Suprapubic skin (tissue), 4 donors: Measurements from ENCODE around the gene LGALS9C. TPM values are rescaled to one million over a fixed set of nuclear protein-coding genes. Genes with fewer than 3 reads are reported as not detected.
"Not testable (repeated sequence)": the region's sequence is repeated elsewhere in the genome, so short reads cannot be mapped to it uniquely, and the experiment has no call there.

Experiments used
- DNase-seq, 2 donors: peaks; one replicate each; pipeline ENCODE4 v3.0.0-alpha.2; 2019; ENCODE audit warnings: low spot score in 2 of 2
- H3K27ac ChIP-seq: fragments of 200-600 bp; sonication (generic); one replicate; pipeline ENCODE4 v1.5.1; 2019
- H3K27me3 ChIP-seq: fragments of 200-600 bp; sonication (generic); one replicate; pipeline ENCODE4 v1.5.1; 2019
- H3K36me3 ChIP-seq: fragments of 200-600 bp; sonication (generic); one replicate; pipeline ENCODE4 v1.5.1; 2019
- H3K4me1 ChIP-seq: fragments of 200-600 bp; sonication (generic); one replicate; pipeline ENCODE4 v1.5.1; 2019
- H3K4me3 ChIP-seq: fragments of 200-600 bp; sonication (generic); one replicate; pipeline ENCODE4 v1.5.1; 2019; ENCODE audit warnings: mild to moderate bottlenecking
- H3K9me3 ChIP-seq: fragments of 200-600 bp; sonication (generic); one replicate; pipeline ENCODE4 v1.5.1; 2019
- WGBS: methylation state at CpG from one replicate; pipeline ENCODE4 v1.1.5; 2018; 5-methylcytosine and 5-hydroxymethylcytosine counted together
- total RNA-seq, 4 donors: library from RNA; depleted of rRNA; stranded (reverse); fragments of >200 nt; gene quantifications; one replicate each; pipeline ENCODE4 v1.1.0, GENCODE V29; 2016

LGALS9C gene
- total RNA-seq, 4 donors from 2014 or later, result 0.25 TPM; not detected in 3

DNA sequence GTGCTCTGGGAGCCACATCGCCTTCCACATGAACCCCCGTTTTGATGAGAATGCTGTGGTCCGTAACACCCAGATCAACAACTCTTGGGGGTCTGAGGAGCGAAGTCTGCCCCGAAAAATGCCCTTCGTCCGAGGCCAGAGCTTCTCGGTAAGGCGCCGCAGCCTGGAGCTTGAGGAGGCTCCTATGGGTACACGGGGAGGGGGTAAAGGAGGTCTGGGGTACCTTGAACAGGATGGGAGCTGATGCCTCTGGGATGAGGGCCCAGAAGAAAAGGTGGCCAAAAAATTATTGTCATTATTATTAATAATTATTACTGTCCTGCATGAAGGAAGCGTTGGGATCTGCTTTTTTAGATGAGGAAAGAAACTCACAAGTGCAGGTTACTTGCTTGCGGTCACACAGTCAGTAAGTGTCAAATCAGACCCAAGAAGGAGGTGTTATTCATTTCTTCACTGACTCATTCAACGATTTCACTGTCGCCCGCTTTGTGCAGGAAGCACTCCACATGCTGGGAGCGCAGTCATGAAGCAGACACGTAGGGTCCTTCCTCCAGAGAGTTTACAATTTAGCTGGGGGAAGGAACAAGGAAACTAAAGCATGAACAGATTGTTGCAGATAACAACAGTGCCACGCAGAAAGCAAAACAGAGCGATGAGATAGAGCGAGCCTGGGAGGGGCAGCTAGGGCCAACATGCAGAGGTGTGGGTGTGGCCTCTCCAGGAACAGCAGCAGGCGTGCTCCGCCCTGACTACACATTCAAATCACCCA is 16.3 kb downstream of the LGALS9C start:
- H3K9me3 ChIP-seq, H3K27ac ChIP-seq, H3K4me3 ChIP-seq, DNase-seq, H3K4me1 ChIP-seq, H3K36me3 ChIP-seq, H3K27me3 ChIP-seq: not testable (repeated sequence)
- WGBS, result 51% methylated on average over 14 of the region's 23 CpGs

DNA sequence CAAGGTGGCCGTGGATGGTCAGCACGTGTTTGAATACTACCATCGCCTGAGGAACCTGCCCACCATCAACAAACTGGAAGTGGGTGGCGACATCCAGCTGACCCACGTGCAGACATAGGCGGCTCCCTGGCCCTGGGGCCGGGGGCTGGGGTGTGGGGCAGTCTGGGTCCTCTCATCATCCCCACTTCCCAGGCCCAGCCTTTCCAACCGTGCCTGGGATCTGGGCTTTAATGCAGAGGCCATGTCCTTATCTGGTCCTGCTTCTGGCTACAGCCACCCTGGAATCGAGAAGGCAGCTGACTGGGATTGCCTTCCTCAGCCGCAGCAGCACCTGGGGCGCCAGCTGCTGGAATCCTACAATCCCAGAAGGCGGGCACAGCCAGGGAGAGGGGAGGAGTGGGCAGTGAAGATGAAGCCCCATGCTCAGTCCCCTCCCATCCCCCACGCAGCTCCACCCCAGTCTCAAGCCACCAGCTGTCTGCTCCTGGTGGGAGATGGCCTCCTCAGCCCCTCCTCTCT is 17.7 kb downstream of the LGALS9C start:
- not testable (repeated sequence) for H3K27ac ChIP-seq, H3K36me3 ChIP-seq, H3K4me1 ChIP-seq, H3K27me3 ChIP-seq, H3K4me3 ChIP-seq, DNase-seq, H3K9me3 ChIP-seq
- 51% methylated on average over 4 of the region's 13 CpGs for WGBS

DNA sequence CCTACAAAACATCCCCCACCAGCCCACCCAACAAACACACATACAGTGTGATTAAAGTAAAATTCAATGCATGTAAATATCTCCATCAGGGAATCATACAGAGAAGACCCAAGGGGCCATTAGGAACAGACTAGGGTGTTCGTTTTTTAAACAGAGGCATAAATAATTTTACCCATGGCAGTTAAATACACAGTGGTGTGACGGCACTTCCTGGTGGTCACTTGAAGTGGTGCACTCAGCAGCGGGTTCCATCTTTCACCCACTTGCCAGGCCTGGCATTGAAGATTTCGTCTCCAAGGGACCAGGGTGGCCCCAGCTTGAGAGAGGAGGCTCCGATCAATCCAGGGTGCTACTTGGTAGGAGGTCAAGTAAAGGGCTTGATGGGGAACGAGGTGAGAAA is 20.5 kb downstream of the LGALS9C start:
- H3K36me3 ChIP-seq, DNase-seq, H3K27ac ChIP-seq, H3K4me3 ChIP-seq, H3K27me3 ChIP-seq, H3K4me1 ChIP-seq, H3K9me3 ChIP-seq: not testable (repeated sequence)
- 53% methylated on average over 6 of the region's 6 CpGs for WGBS

DNA sequence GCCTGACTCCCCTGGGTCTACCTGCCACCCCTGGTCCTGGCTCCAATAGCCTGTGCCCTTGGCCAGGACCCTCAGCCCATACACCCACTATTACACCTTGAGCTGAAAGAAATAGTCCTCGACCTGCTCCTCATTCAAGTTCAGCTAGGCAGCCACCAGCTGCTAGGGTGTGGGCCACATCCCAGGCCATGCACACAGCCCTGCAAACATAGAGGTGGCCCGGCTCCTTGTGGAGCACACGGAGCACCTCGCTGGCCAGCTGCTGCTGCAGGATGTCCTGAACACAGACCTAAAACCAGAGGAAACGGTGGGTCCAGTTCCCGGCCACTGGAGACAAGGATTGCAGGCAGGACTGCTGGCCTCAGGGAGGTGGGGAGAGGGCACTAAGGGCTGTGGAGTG is 22.5 kb downstream of the LGALS9C start:
- H3K4me1 ChIP-seq, H3K27me3 ChIP-seq, H3K27ac ChIP-seq, H3K4me3 ChIP-seq, H3K9me3 ChIP-seq, DNase-seq, H3K36me3 ChIP-seq: not testable (repeated sequence)
- 80% methylated on average over 1 of the region's 6 CpGs for WGBS

DNA sequence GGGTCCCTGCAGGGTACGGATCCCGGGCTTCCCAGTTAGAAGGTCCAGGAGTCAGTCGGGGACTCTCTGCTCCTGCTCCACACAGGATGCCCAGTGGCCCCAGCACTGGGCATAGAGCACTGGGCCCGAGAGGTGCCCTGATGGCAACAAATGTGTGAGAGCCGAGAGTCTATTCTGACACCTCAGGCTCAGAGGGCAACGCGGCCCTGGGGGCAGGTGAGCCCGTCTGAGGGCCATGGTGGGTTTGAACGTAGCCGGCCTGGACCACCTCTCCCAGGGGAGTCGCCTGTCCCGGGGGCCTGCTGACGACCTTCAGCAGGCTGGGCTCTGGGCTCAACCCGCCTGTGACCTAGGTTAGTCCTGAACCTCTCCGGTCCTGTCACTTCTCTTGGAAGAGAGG is 23.2 kb downstream of the LGALS9C start:
- not testable (repeated sequence) for DNase-seq, H3K9me3 ChIP-seq, H3K4me3 ChIP-seq, H3K27me3 ChIP-seq, H3K27ac ChIP-seq, H3K4me1 ChIP-seq, H3K36me3 ChIP-seq
- WGBS, result no CpG with 5 or more reads among the region's 15 CpGs

DNA sequence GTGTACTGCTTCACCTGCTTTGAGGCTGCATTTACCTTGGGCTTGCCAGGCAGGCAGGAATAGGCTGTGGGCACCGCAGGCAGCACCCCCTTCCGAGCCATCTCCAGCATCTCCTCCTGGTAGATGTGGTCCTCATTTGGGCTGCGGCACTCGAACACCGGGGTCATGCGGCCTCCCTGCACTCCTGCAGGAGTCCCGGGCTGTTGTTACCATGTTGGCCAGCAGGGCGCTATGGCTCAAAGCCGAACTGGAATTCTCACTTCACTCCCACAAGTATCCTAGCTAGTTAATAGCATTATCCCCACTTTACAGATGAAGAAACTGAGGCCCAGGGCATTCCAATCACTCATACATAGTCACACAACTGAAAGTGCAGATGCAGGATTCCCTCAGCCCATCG is 23.7 kb downstream of the LGALS9C start:
- DNase-seq, H3K27ac ChIP-seq, H3K4me1 ChIP-seq, H3K9me3 ChIP-seq, H3K4me3 ChIP-seq, H3K27me3 ChIP-seq, H3K36me3 ChIP-seq: not testable (repeated sequence)
- no CpG with 5 or more reads among the region's 10 CpGs for WGBS

DNA sequence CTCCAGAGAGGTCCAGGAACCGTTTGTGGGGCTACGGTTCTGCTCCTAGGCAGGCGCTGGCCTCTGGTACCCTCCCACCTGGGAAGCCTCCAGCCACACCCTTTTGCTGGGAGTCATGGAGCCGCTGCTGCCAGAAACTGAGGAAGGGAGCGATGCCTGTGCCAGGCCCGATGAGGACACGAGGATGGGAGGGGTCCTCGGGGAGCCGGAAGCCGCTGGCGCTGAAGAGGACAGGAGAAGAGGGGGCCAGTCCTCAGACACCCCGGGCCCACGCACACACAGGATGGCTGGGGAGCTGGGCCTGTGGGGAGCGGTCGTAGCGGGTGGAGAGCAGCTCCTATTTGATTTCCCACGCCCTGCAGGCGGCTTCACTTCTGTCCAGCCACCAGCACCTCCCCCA is 24.2 kb downstream of the LGALS9C start:
- WGBS, result no CpG with 5 or more reads among the region's 18 CpGs
- H3K9me3 ChIP-seq, H3K4me1 ChIP-seq, H3K36me3 ChIP-seq, H3K27ac ChIP-seq, H3K27me3 ChIP-seq, H3K4me3 ChIP-seq, DNase-seq: not testable (repeated sequence)

DNA sequence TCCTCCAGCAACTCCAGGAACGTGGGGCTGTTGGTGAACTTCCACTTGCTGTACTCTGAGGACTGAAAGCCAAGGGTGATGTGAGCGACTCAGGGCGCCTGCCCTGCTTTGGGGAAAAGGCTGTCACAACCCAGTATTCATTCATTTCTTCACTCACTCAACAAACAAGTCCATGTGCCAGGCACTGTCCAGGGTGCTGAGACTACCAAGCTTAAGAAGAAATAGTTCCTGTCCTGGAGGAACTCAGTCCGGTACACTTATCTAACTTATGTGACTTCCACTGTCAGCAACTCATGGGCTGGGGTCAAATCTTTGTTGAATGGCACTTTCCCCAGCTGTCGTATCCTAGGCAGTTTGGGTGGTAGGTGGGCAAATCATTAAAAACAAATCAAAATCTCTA is 26.6 kb downstream of the LGALS9C start:
- no CpG with 5 or more reads among the region's 5 CpGs for WGBS
- not testable (repeated sequence) for H3K27me3 ChIP-seq, H3K9me3 ChIP-seq, H3K36me3 ChIP-seq, H3K27ac ChIP-seq, DNase-seq, H3K4me3 ChIP-seq, H3K4me1 ChIP-seq

DNA sequence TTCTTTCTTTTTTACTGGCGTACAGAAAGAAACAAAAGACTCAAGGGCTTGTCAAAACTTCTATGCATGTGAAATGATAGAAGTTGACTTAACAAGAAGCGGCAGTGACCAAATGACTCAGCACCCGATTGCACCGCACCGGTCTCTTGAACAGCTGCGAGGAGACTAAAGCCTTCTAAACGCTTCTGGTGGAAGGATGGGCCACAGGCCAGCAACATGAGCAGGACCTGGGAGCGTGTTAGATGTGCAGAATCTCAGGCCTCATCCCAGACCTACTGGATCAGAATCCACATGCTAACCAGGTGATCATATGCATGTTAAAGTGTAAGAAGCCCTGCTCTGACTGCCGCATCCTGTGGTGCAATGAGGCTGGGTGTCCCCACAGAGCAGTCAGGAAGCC is 31.1 kb downstream of the LGALS9C start:
- H3K36me3 ChIP-seq, H3K9me3 ChIP-seq, H3K27ac ChIP-seq, H3K4me3 ChIP-seq, H3K27me3 ChIP-seq, H3K4me1 ChIP-seq, DNase-seq: not testable (repeated sequence)
- 85% methylated on average over 3 of the region's 9 CpGs for WGBS

DNA sequence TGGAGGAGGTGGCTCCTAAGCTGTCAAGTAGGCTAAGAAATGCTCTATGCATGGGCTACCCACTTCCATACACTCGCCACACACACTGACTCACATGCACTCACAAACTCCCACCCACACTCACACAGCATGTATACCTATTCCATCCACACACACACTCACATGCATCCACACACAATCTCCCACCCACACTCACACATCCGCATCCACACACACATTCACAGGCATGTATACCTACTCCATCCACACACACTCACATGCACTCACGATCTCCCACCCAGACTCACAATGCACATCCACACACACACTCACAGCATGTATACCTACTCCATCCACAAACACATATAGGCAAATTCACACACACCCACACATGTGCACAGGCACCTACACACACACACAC is 32.1 kb downstream of the LGALS9C start:
- H3K27me3 ChIP-seq, H3K4me1 ChIP-seq, H3K27ac ChIP-seq, H3K4me3 ChIP-seq, H3K9me3 ChIP-seq, H3K36me3 ChIP-seq, DNase-seq: not testable (repeated sequence)
- 84% methylated on average over 3 of the region's 3 CpGs for WGBS

DNA sequence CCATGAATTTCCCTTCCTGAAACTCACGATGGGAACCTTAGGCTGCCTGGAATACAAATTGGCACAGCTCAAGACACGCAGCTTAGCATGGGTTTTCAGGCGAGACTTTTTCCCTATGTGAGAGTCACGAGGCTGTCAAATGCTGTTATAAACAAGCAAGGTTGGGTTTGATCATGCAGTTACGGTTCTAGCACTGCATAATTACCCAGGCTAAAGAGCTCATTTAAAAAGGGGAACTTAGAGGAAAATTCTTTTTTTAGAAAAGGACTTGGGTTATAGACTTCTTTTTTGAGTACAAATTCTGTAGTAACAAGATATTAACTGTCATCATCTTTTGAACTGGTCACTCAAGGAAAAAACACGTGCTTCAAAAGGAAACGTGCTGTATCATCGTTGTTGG is 44.5 kb downstream of the LGALS9C start:
- not testable (repeated sequence) for H3K27ac ChIP-seq, H3K4me1 ChIP-seq, H3K36me3 ChIP-seq, H3K4me3 ChIP-seq, H3K27me3 ChIP-seq, DNase-seq, H3K9me3 ChIP-seq
- 73% methylated on average over 7 of the region's 8 CpGs for WGBS

DNA sequence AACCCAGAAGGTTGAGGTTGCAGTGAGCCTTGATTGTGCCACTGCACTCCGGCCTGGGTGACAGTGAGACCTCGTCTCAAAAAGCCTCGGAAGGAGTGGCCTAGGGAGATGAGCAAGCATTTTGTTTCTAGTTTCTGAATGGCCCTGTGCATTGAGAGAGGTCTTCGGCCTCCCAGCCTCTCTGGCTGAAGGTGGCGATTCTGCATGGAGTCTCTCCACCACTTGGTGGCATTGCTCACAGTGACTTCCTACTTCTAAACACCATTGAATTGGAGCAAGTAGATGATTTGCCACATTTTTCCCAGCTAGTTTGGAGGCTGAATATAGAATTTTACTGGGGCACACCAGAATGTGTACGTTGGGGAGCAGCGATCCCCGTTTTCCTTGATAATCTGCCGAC is 48.4 kb downstream of the LGALS9C start:
- not testable (repeated sequence) for H3K36me3 ChIP-seq, DNase-seq, H3K4me3 ChIP-seq, H3K27me3 ChIP-seq, H3K27ac ChIP-seq, H3K4me1 ChIP-seq, H3K9me3 ChIP-seq
- 87% methylated on average over 4 of the region's 9 CpGs for WGBS

DNA sequence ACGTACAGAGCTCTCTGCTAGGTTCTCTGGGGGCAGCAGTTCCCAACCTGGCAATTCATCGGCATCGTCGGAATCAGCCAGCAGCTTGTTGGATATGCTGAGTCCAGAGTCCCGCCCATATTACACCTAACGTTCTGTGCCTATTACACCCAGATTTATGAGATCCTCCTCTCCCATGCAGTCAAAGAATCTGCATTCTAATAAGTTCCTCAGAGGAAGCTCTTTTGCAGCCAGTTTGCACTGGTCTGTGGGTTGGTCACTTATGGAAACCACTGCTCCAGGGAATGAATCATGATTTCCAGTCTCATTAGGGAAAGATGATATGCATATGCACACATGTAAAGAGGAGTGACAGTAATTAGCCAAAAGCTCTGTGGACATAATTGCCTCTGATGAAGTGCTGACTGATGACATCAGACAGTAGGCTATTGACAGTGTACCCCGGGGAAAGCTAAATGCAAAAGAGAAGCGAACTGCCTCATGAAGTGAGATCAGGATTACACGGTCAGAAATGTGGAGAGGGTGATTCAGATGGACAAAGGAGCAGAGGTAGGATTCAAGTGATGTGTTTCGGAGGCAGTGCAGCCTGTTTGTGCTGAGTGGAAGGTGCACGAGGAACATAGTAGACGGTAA is 49.7 kb downstream of the LGALS9C start:
- H3K36me3 ChIP-seq, H3K9me3 ChIP-seq, H3K27me3 ChIP-seq, H3K4me3 ChIP-seq, H3K27ac ChIP-seq, DNase-seq, H3K4me1 ChIP-seq: not testable (repeated sequence)
- 81% methylated on average over 6 of the region's 12 CpGs for WGBS

DNA sequence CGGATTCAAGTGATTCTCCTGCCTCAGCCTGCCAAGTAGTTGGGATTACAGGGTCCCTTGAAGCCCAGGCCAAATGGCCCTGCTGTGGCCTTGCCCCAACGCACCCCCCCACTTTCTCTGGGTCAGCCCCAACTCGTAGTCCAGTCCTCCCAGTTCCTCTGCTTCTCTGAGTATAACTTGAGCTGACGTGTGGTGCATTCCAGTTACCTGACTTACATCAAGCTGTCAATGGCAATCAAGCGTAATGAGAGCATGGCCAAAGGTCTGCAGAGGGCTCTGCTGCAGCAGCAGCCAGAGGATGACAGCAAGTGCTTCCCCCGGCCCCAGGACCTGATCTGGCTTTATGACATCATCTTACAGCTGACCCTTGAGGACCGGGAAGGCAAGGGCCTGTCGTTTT is 50.8 kb downstream of the LGALS9C start:
- WGBS, result 67% methylated on average over 8 of the region's 8 CpGs
- not testable (repeated sequence) for H3K9me3 ChIP-seq, H3K27me3 ChIP-seq, H3K27ac ChIP-seq, DNase-seq, H3K4me3 ChIP-seq, H3K36me3 ChIP-seq, H3K4me1 ChIP-seq

DNA sequence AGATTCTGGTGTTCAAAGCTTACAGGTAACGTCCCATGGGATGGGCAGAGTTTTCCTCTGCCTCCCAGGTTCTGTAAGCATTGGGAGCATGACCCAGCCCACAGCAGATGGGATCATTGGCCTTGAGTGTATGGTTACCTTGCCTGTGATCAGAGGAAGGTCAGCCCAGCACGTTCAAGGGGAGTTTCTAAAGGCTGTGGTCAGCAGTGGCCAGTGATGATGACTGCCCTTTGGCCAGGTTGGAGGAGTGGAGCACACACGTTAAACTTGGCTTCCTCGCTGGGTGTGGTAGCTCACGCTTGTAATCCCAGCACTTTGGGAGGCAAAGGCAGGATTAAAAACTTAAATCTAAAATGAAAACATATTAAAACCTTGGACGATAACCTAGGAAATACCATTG is 51.8 kb downstream of the LGALS9C start:
- H3K9me3 ChIP-seq, H3K27me3 ChIP-seq, H3K36me3 ChIP-seq, H3K4me1 ChIP-seq, H3K4me3 ChIP-seq, H3K27ac ChIP-seq, DNase-seq: not testable (repeated sequence)
- WGBS, result 75% methylated on average over 2 of the region's 6 CpGs
